Activated CD4-positive, alpha-beta memory T cell treated with anti-CD3 and anti-CD28 coated beads for 36 hours (primary cell): ENCODE measurements around the gene USP15. TPM values are rescaled to one million over a fixed set of nuclear protein-coding genes. Genes with fewer than 3 reads are reported as not detected.

ENCODE experiments used
- CTCF ChIA-PET: fragments of 350-600 bp; sonication (Branson Sonifier 250); formaldehyde crosslinking; loops from one replicate; lab custom pipeline; 2021; ENCODE audit warnings: antibody characterized with exemption, inconsistent platforms; lab: Charles Lee
- POLR2A ChIA-PET: fragments of 350-600 bp; sonication (Branson Sonifier 250); formaldehyde crosslinking; loops from one replicate; lab custom pipeline; 2021; ENCODE audit warnings: antibody characterized with exemption; lab: Charles Lee
- DNase-seq: peaks from one replicate; pipeline ENCODE4 v3.0.0-alpha.2; 2020
- H3K27ac Mint-ChIP-seq: one replicate; pipeline ENCODE4 v1.8.0; 2021; ENCODE audit warnings: mixed read lengths
- H3K27me3 Mint-ChIP-seq: one replicate; pipeline ENCODE4 v1.8.0; 2021; ENCODE audit warnings: mixed read lengths
- H3K36me3 Mint-ChIP-seq: one replicate; pipeline ENCODE4 v1.8.0; 2021; ENCODE audit warnings: mixed read lengths
- H3K4me1 Mint-ChIP-seq: one replicate; pipeline ENCODE4 v1.8.0; 2021; ENCODE audit warnings: low read depth, mixed read lengths
- H3K4me3 Mint-ChIP-seq: one replicate; pipeline ENCODE4 v1.8.0; 2021; ENCODE audit warnings: mild to moderate bottlenecking, mixed read lengths
- H3K9me3 Mint-ChIP-seq: one replicate; pipeline ENCODE4 v1.8.0; 2021; ENCODE audit warnings: mixed read lengths
- intact Hi-C: fragments of 100-400 bp; cut with micrococcal nuclease; formaldehyde crosslinking; loops from one replicate; pipeline ENCODE4 v1.15.1; 2023
- total RNA-seq, 2 experiments: library from RNA; stranded (reverse); gene quantifications; one replicate each; pipeline ENCODE4 v1.2.3, GENCODE V29; 2021

Gene USP15
- total RNA-seq, 2 experiments from 2014 or later = 76.8 to 82.8 TPM

- intact Hi-C loops = no loop called here
- no peak overlapping the region for H3K4me3 Mint-ChIP-seq
- ChIA-PET CTCF (no interaction called here), POLR2A (no interaction called here)
- peaks cover 47% of the 10 kb centered on the region for H3K4me1 Mint-ChIP-seq
- DNase-seq = no peak
- H3K9me3 Mint-ChIP-seq = peaks cover 8% of the 10 kb centered on the region
- no peaks in the 10 kb centered on the region for H3K27me3 Mint-ChIP-seq
- H3K27ac Mint-ChIP-seq = peak overlapping the region; percentile 15
- peaks cover 63% of the 10 kb centered on the region for H3K36me3 Mint-ChIP-seq
Observed at GRCh38 chr12:62306569-62307530, 46.6 kb downstream of the USP15 start.

DNA sequence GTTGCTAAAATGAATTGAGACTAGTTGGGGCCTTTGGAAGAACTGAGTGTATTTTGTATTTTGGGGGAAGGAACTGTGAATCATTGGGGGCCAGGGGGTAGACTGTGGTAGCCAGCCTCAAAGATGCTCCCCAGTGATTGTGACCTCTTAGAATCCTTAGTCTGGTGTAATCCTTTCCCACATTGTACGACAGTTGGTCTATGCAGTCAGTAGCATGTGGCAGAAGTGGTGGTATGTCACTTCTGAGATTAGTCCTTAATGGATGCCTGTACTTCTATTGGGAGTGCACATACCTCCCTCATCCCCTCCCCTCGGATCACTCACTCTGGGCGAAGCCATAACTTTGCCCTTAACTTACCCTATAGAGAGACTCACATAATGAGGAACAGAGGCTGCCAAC is 48.0 kb downstream of the USP15 start:
- H3K4me1 Mint-ChIP-seq = peaks cover 49% of the 10 kb centered on the region
- ChIA-PET POLR2A (no interaction called here), CTCF (no interaction called here)
- H3K27me3 Mint-ChIP-seq = no peaks in the 10 kb centered on the region
- DNase-seq = no peak
- intact Hi-C loops = no loop called here
- no peak overlapping the region for H3K27ac Mint-ChIP-seq
- peaks cover 56% of the 10 kb centered on the region for H3K36me3 Mint-ChIP-seq
- H3K9me3 Mint-ChIP-seq = peaks cover 7% of the 10 kb centered on the region
- no peak overlapping the region for H3K4me3 Mint-ChIP-seq

GRCh38 chr12:62313727-62314380 is 53.6 kb downstream of the USP15 start:
- Mint-ChIP-seq H3K27me3 (no peaks in the 10 kb centered on the region), H3K4me3 (no peak overlapping the region), H3K27ac (no peak overlapping the region), H3K9me3 (no peaks in the 10 kb centered on the region), H3K4me1 (peaks cover 35% of the 10 kb centered on the region), H3K36me3 (peaks cover 26% of the 10 kb centered on the region)
- no peak for DNase-seq
- intact Hi-C loops = no loop called here
- ChIA-PET POLR2A (no interaction called here), CTCF (interaction anchor here (0.6 kb wide), 1 partner anchor 191 kb away, joined by 3 read pairs; no protein-coding TSS in a partner anchor)

- ChIA-PET CTCF (no interaction called here), POLR2A (no interaction called here)
- Mint-ChIP-seq H3K36me3 (peaks cover 34% of the 10 kb centered on the region), H3K4me1 (peaks cover 19% of the 10 kb centered on the region), H3K27ac (no peak overlapping the region), H3K27me3 (no peaks in the 10 kb centered on the region), H3K9me3 (no peaks in the 10 kb centered on the region), H3K4me3 (no peak overlapping the region)
- DNase-seq = no peak
- intact Hi-C loops = no loop called here
Observed at GRCh38 chr12:62317017-62317416, 56.8 kb downstream of the USP15 start.

DNA sequence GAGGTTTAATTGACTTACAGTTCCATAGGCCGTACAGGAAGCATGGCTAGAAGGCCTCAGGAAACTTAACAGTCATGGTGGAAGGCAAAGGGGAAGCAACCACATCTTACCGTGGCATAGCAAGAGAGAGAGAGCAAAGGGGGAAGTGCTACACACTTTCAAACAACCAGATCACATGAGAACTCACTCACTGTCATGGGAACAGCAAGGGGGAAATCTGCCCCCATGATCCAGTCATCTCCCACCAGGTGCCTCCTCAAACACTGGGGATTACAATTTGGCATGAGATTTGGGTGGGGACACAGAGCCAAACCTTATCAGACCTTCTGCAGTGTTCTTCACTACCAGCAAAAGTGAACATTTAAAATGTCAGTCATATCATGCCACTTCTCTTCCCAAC is 58.9 kb downstream of the USP15 start:
- Mint-ChIP-seq H3K36me3 (peaks cover 46% of the 10 kb centered on the region), H3K27me3 (no peaks in the 10 kb centered on the region), H3K27ac (no peak overlapping the region), H3K9me3 (no peaks in the 10 kb centered on the region), H3K4me3 (no peak overlapping the region), H3K4me1 (peaks cover 17% of the 10 kb centered on the region)
- DNase-seq = no peak
- ChIA-PET CTCF (no interaction called here), POLR2A (no interaction called here)
- intact Hi-C loops = no loop called here

DNA sequence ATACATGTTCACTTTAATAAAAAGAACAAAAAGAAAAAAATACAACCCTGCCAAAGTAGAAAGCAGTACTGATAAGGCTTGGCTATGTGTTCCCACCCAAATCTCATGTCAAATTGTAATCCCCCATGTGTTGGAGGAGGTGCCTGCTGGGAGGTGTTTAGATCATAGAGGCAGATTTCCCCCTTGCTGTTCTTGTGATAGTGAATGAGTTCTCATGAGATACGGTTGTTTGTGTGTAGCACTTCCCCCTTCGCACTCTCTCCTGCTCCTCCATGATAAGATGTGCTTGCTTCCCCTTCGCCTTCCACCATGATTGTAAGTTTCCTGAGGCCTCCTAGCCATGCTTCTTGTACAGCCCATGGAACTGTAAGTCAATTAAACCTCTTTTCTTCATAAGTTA is 59.9 kb downstream of the USP15 start:
- no peaks in the 10 kb centered on the region for H3K27me3 Mint-ChIP-seq
- H3K27ac Mint-ChIP-seq = no peak overlapping the region
- H3K9me3 Mint-ChIP-seq = no peaks in the 10 kb centered on the region
- no peak for DNase-seq
- ChIA-PET CTCF (no interaction called here), POLR2A (no interaction called here)
- peaks cover 17% of the 10 kb centered on the region for H3K4me1 Mint-ChIP-seq
- H3K36me3 Mint-ChIP-seq = peaks cover 46% of the 10 kb centered on the region
- no peak overlapping the region for H3K4me3 Mint-ChIP-seq
- intact Hi-C loops = no loop called here

DNA sequence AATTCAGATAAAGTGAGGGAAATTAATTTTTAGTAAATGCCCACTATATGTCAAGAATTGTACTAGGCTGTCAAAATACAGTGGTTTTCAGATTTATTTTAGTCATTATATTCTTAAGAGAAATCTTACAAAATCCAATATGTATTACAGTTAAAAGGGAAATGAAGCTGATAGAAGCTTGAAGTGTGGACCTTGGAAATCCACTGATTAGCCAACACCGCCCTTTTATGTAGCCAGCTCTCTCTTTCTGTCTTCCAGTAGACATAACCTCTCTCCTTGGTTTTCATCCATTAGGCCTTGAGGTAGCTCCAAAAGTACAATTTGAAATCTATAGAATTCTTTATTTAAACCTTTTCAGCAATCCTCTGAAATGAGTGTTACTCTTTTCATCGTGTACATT is 63.2 kb downstream of the USP15 start:
- no peak overlapping the region for H3K27ac Mint-ChIP-seq
- H3K4me3 Mint-ChIP-seq = no peak overlapping the region
- H3K36me3 Mint-ChIP-seq = peaks cover 40% of the 10 kb centered on the region
- POLR2A ChIA-PET = no interaction called here
- no peaks in the 10 kb centered on the region for H3K27me3 Mint-ChIP-seq
- no peak for DNase-seq
- CTCF ChIA-PET = no interaction called here
- no peaks in the 10 kb centered on the region for H3K9me3 Mint-ChIP-seq
- H3K4me1 Mint-ChIP-seq = peaks cover 12% of the 10 kb centered on the region
- intact Hi-C loops = no loop called here

DNA sequence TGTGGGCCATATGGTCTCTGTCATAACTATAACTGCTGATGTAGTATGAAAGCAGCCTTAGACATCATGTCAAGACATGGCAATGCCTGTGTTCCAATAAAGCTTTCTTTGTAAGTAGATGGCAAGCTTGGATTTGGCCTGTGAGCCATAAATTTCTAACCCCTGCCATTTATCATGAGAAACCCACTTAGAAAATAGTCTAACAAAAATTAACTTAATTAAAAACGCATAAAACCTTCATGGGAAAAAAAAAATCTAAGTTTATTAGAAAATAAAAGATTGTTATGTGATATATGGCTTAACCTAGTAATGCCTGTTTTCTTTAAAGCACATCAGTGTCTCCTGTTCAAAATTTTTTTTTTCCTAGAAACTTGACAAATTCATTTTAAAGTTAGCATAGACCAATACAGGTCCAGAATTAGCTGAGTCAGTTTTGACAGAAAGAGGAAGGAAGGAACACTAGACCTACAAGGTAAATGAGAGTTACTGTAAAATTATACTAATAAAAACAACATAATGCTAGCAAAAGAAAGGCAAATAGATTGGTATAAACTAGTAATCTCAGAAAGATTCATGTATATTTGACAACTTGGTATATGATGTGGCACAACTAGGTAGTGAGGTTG is 68.2 kb downstream of the USP15 start:
- DNase-seq = no peak
- H3K27me3 Mint-ChIP-seq = no peaks in the 10 kb centered on the region
- peaks cover 21% of the 10 kb centered on the region for H3K36me3 Mint-ChIP-seq
- H3K4me3 Mint-ChIP-seq = no peak overlapping the region
- no peak overlapping the region for H3K27ac Mint-ChIP-seq
- POLR2A ChIA-PET = no interaction called here
- H3K4me1 Mint-ChIP-seq = peaks cover 4% of the 10 kb centered on the region
- CTCF ChIA-PET = no interaction called here
- intact Hi-C loops = no loop called here
- no peaks in the 10 kb centered on the region for H3K9me3 Mint-ChIP-seq

GRCh38 chr12:62331306-62331705 is 71.1 kb downstream of the USP15 start:
- Mint-ChIP-seq H3K27ac (no peak overlapping the region), H3K4me1 (peaks cover 8% of the 10 kb centered on the region), H3K4me3 (no peak overlapping the region), H3K36me3 (peaks cover 33% of the 10 kb centered on the region), H3K27me3 (no peaks in the 10 kb centered on the region), H3K9me3 (no peaks in the 10 kb centered on the region)
- intact Hi-C loops = no loop called here
- no peak for DNase-seq
- ChIA-PET CTCF (no interaction called here), POLR2A (no interaction called here)

- H3K4me1 Mint-ChIP-seq = peaks cover 8% of the 10 kb centered on the region
- ChIA-PET POLR2A (interaction anchor here (0.7 kb wide), 2 partner anchors 47 to 65 kb away, joined by 3 read pairs; no protein-coding TSS in a partner anchor), CTCF (interaction anchor here (0.6 kb wide), 1 partner anchor 11 kb away, joined by 3 read pairs; no protein-coding TSS in a partner anchor)
- H3K27me3 Mint-ChIP-seq = no peaks in the 10 kb centered on the region
- no peak for DNase-seq
- intact Hi-C loops = no loop called here
- H3K4me3 Mint-ChIP-seq = no peak overlapping the region
- H3K27ac Mint-ChIP-seq = no peak overlapping the region
- peaks cover 41% of the 10 kb centered on the region for H3K36me3 Mint-ChIP-seq
- H3K9me3 Mint-ChIP-seq = peaks cover 7% of the 10 kb centered on the region
Observed at GRCh38 chr12:62332598-62332997, 72.4 kb downstream of the USP15 start.

- Mint-ChIP-seq H3K36me3 (peaks cover 56% of the 10 kb centered on the region), H3K4me1 (peaks cover 18% of the 10 kb centered on the region), H3K27ac (no peak overlapping the region), H3K27me3 (no peaks in the 10 kb centered on the region), H3K9me3 (peaks cover 15% of the 10 kb centered on the region), H3K4me3 (no peak overlapping the region)
- no peak for DNase-seq
- intact Hi-C loops = no loop called here
- ChIA-PET POLR2A (no interaction called here), CTCF (no interaction called here)
Observed at GRCh38 chr12:62335057-62335456, 74.9 kb downstream of the USP15 start.

DNA sequence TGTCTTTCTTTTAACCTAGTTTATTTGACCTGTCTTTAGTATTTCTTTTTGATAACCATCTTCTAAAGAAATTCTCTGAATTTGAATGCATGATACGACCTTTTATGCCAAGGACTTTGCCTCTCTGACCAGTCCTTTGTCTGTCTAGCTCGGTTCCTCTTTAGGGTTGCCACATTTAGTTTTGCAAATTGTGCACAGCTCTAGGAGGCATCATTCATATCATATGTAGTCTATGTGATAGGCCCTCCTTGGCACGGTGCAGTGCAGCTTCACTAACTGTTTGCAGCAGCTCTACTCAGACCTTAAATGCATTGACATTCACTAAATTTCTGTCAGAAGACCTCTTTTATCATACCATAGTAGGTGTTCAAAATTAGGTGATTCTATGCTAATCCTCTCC is 75.6 kb downstream of the USP15 start:
- ChIA-PET CTCF (no interaction called here), POLR2A (no interaction called here)
- no peak for DNase-seq
- Mint-ChIP-seq H3K4me1 (peaks cover 25% of the 10 kb centered on the region), H3K27me3 (no peaks in the 10 kb centered on the region), H3K9me3 (peaks cover 15% of the 10 kb centered on the region), H3K36me3 (peaks cover 61% of the 10 kb centered on the region), H3K27ac (no peak overlapping the region), H3K4me3 (no peak overlapping the region)
- intact Hi-C loops = no loop called here
